Loucy (cell line): ENCODE data around the gene BGN.

Experiments
- H2AFZ ChIP-seq: fragments of 200-600 bp; sonication (generic); 2 replicates; pipeline ENCODE4 v1.6.0; 2016; ENCODE audit warnings: antibody characterized with exemption, mild to moderate bottlenecking, low read length, moderate library complexity
- H3F3A ChIP-seq: fragments of 200-600 bp; 2 replicates; pipeline ENCODE4 v1.6.0; 2016; ENCODE audit warnings: antibody characterized with exemption, low read depth, mild to moderate bottlenecking
- H3K27me3 ChIP-seq: fragments of 200-600 bp; sonication (generic); 2 replicates; pipeline ENCODE4 v1.6.1; 2014; ENCODE audit warnings: low read length, mild to moderate bottlenecking; ENCODE audit not compliant: insufficient read depth, poor library complexity, severe bottlenecking
- H3K36me3 ChIP-seq: fragments of 200-600 bp; sonication (generic); 2 replicates; pipeline ENCODE4 v1.6.1; 2016; ENCODE audit warnings: low read length; ENCODE audit not compliant: insufficient read depth
- H3K4me1 ChIP-seq: fragments of 200-600 bp; sonication (generic); 2 replicates; pipeline ENCODE4 v1.5.1; 2014; ENCODE audit warnings: low read length, mild to moderate bottlenecking; ENCODE audit not compliant: insufficient read depth, poor library complexity, severe bottlenecking
- H3K4me2 ChIP-seq: fragments of 200-600 bp; sonication (generic); 2 replicates; pipeline ENCODE4 v1.6.0; 2014; ENCODE audit warnings: antibody characterized with exemption, low read length, low read depth, mild to moderate bottlenecking; ENCODE audit not compliant: poor library complexity, severe bottlenecking
- H3K4me3 ChIP-seq: fragments of 200-600 bp; sonication (generic); 2 replicates; pipeline ENCODE4 v1.5.1; 2014; ENCODE audit warnings: low read length, mild to moderate bottlenecking, mixed read lengths; ENCODE audit not compliant: poor library complexity, severe bottlenecking
- H3K79me2 ChIP-seq: fragments of 200-600 bp; sonication (generic); 2 replicates; pipeline ENCODE4 v1.6.1; 2014; ENCODE audit warnings: low read length; ENCODE audit not compliant: insufficient read depth
- H3K9ac ChIP-seq: fragments of 200-600 bp; sonication (generic); 2 replicates; pipeline ENCODE4 v1.6.0; 2014; ENCODE audit warnings: mild to moderate bottlenecking, low read depth, low read length, moderate library complexity; ENCODE audit not compliant: poor library complexity, severe bottlenecking
- H3K9me2 ChIP-seq: fragments of 200-600 bp; sonication (generic); replicated peaks from 2 replicates; pipeline ENCODE4 v1.6.1; 2016; ENCODE audit warnings: low read depth, low read length, mixed read lengths
- H3K9me3 ChIP-seq: fragments of 200-600 bp; sonication (generic); 2 replicates; pipeline ENCODE4 v1.6.1; 2014; ENCODE audit warnings: mild to moderate bottlenecking, antibody characterized with exemption, low read length, low read depth; ENCODE audit not compliant: insufficient read depth
- H4K20me1 ChIP-seq: fragments of 200-600 bp; sonication (generic); 2 replicates; pipeline ENCODE4 v1.6.0; 2014; ENCODE audit warnings: antibody characterized with exemption, low read length, mild to moderate bottlenecking; ENCODE audit not compliant: insufficient read depth, poor library complexity, severe bottlenecking
- EZH2phosphoT487 ChIP-seq: fragments of 200-600 bp; IDR thresholded peaks from 2 replicates; pipeline ENCODE4 v1.6.1; 2018; ENCODE audit warnings: antibody characterized with exemption, mild to moderate bottlenecking, moderate library complexity, borderline replicate concordance
- TF ChIP-seq, protein P1 (sequence below): fragments of 200-600 bp; sonication (generic); conservative IDR thresholded peaks from 2 replicates; pipeline ENCODE4 v1.5.1; 2014; ENCODE audit warnings: mild to moderate bottlenecking, antibody characterized with exemption, low read length

The BGN gene

DNA sequence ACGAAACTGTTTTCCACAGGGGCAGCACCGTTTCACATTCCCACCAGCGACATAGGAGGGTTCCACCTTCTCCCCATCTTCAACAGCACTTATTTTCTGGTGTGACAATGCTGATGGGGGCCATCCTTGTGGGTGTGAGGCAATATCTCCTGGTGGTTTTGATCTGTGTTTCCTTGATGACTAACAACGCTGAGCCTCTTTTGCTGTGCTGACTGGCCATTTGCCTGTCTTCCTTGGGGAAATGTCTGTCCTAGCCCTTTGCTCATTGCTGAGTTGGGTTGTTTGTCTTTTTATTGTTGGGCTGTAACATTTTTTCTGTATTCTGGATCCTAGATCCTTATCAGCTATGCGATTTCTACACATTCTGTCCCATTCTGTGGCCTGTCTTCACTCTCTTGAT lies 56.4 kb downstream of the BGN start:
- Histone ChIP-seq H3K4me2 (no peak overlapping the region), H3K9ac (no peak overlapping the region), H3K4me1 (no peaks in the 10 kb centered on the region), H4K20me1 (no peaks in the 10 kb centered on the region), H3K79me2 (no peaks in the 10 kb centered on the region), H3F3A (no peaks in the 10 kb centered on the region), H3K27me3 (no peaks in the 10 kb centered on the region), H3K9me3 (no peaks in the 10 kb centered on the region), H3K36me3 (no peaks in the 10 kb centered on the region), H2AFZ (no peak overlapping the region), H3K4me3 (no peak overlapping the region), H3K9me2 (no peaks in the 10 kb centered on the region)
- TF ChIP-seq, protein P1, sequence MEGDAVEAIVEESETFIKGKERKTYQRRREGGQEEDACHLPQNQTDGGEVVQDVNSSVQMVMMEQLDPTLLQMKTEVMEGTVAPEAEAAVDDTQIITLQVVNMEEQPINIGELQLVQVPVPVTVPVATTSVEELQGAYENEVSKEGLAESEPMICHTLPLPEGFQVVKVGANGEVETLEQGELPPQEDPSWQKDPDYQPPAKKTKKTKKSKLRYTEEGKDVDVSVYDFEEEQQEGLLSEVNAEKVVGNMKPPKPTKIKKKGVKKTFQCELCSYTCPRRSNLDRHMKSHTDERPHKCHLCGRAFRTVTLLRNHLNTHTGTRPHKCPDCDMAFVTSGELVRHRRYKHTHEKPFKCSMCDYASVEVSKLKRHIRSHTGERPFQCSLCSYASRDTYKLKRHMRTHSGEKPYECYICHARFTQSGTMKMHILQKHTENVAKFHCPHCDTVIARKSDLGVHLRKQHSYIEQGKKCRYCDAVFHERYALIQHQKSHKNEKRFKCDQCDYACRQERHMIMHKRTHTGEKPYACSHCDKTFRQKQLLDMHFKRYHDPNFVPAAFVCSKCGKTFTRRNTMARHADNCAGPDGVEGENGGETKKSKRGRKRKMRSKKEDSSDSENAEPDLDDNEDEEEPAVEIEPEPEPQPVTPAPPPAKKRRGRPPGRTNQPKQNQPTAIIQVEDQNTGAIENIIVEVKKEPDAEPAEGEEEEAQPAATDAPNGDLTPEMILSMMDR = no peak
- no peak for TF ChIP-seq EZH2phosphoT487

DNA sequence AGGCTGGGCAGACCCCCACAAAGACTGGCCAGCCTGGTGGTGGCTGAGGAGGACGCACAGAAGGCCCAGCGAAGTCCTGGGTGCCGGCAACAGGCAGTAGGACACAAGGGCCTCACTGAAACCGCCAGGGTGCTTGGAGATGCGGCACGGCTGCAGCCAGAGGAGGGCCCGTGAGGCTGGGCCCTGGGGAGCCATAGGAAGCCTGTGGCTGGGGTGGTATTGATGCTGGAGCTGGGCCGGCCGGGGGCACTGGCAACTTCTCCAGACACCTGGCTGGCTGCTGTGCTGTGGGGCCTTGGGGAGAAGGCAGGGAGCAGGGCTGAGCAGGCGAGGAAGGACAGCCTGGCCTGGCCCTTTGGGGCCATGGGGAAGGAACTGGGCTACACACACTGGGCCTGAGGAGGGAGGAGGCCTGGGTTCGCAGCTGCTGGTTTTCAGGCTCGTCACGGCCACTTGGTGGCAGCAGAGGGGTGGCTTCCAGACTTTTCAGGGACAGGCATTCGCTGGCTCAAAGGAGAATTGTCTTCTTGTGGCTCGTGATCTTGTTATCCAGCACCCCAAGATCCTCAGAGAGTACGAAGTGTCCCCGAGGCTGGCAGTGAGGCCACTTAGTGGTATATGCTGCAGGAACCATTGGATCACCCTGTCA lies 59.9 kb downstream of the BGN start:
- H3K36me3 ChIP-seq = no peaks in the 10 kb centered on the region
- H4K20me1 ChIP-seq = no peaks in the 10 kb centered on the region
- H3K9me2 ChIP-seq = no peaks in the 10 kb centered on the region
- H2AFZ ChIP-seq = no peak overlapping the region
- peaks cover 5% of the 10 kb centered on the region for H3K4me1 ChIP-seq
- no peak overlapping the region for H3K9ac ChIP-seq
- H3F3A ChIP-seq = no peaks in the 10 kb centered on the region
- H3K4me3 ChIP-seq = no peak overlapping the region
- no peak overlapping the region for H3K4me2 ChIP-seq
- H3K27me3 ChIP-seq = no peaks in the 10 kb centered on the region
- no peaks in the 10 kb centered on the region for H3K79me2 ChIP-seq
- TF ChIP-seq, protein P1 = peak; percentile 65
- TF ChIP-seq EZH2phosphoT487 = no peak
- H3K9me3 ChIP-seq = no peaks in the 10 kb centered on the region

DNA sequence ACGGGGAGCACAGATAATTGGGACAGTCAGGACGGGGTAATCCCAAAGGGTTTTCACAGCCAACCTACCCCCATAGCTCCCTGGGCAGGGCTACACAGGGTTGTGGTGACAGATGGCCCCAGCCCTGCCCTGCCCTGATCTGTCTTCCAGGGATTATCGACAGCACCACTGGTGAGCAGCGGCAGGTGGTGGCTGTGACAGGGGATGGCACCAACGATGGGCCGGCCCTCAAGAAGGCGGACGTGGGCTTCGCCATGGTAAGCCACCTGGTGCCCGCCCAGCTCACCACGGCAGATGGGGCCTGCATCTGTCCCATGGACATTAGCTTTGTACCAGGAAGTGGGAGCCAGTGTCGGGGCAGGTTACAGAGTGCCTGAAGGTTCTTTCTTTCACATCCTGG lies 62.0 kb downstream of the BGN start:
- Histone ChIP-seq H3K79me2 (no peaks in the 10 kb centered on the region), H3K4me2 (no peak overlapping the region), H3K9me3 (no peaks in the 10 kb centered on the region), H3K4me1 (peaks cover 5% of the 10 kb centered on the region), H3K27me3 (no peaks in the 10 kb centered on the region), H3K36me3 (no peaks in the 10 kb centered on the region), H3K9me2 (no peaks in the 10 kb centered on the region), H3K4me3 (no peak overlapping the region), H4K20me1 (no peaks in the 10 kb centered on the region), H3F3A (no peaks in the 10 kb centered on the region), H2AFZ (no peak overlapping the region; the same call in 1 of the 2 replicates), H3K9ac (no peak overlapping the region)
- TF ChIP-seq, protein P1 = no peak
- TF ChIP-seq EZH2phosphoT487 = no peak
